Esophagus (tissue), 2 donors: Measurements from ENCODE around the gene TNFRSF4. TPM values are rescaled to one million over a fixed set of nuclear protein-coding genes. Genes with fewer than 3 reads are reported as not detected.

Experiments used
- H3K27ac ChIP-seq, 2 donors: one replicate each; pipeline ENCODE4 v1.5.1; 2013; ENCODE audit warnings: low read depth in 2 of 2, mild to moderate bottlenecking in 2 of 2, inconsistent platforms in 1 of 2, low read length in 1 of 2, moderate library complexity in 1 of 2
- H3K27me3 ChIP-seq, 2 donors: one replicate each; pipeline ENCODE4 v1.6.1; 2013; ENCODE audit warnings: low read length in 2 of 2, control low read depth in 1 of 2, mild to moderate bottlenecking in 1 of 2; ENCODE audit not compliant: insufficient read depth in 2 of 2, control insufficient read depth in 1 of 2
- H3K36me3 ChIP-seq, 2 donors: one replicate each; pipeline ENCODE4 v1.6.1; 2013; ENCODE audit warnings: low read length in 1 of 2; ENCODE audit not compliant: control insufficient read depth in 2 of 2, insufficient read depth in 2 of 2
- H3K4me1 ChIP-seq, 2 donors: one replicate each; pipeline ENCODE4 v1.6.1; 2013; ENCODE audit warnings: low read length in 1 of 2; ENCODE audit not compliant: control insufficient read depth in 2 of 2, insufficient read depth in 2 of 2
- H3K4me3 ChIP-seq, 2 donors: one replicate each; pipeline ENCODE4 v1.5.1; 2013; ENCODE audit warnings: low read length in 2 of 2, mild to moderate bottlenecking in 2 of 2, low read depth in 1 of 2, moderate library complexity in 1 of 2
- H3K9me3 ChIP-seq, 2 donors: one replicate each; pipeline ENCODE4 v1.6.1; 2013; ENCODE audit warnings: mild to moderate bottlenecking in 2 of 2, low read depth in 1 of 2, low read length in 1 of 2, moderate library complexity in 1 of 2; ENCODE audit not compliant: control insufficient read depth in 2 of 2, insufficient read depth in 1 of 2
- WGBS, 2 donors: extraction: QIAGEN DNeasy Blood & Tissue Kit; methylation state at CpG; one replicate each; pipeline ENCODE4 v1.1.7; 2013; 5-methylcytosine and 5-hydroxymethylcytosine counted together
- polyA plus RNA-seq, 2 donors: library from polyadenylated mRNA; stranded (reverse); fragments of 200-250 nt; gene quantifications; one replicate each; pipeline ENCODE4 v1.2.3, GENCODE V29; 2013
- donor health status: healthy with polysubstance abuse.
- donor health status: Bipolar disorder and iron deficiency.

Gene TNFRSF4
- polyA plus RNA-seq, 2 donors, result 0.73 to 1.1 TPM

DNA sequence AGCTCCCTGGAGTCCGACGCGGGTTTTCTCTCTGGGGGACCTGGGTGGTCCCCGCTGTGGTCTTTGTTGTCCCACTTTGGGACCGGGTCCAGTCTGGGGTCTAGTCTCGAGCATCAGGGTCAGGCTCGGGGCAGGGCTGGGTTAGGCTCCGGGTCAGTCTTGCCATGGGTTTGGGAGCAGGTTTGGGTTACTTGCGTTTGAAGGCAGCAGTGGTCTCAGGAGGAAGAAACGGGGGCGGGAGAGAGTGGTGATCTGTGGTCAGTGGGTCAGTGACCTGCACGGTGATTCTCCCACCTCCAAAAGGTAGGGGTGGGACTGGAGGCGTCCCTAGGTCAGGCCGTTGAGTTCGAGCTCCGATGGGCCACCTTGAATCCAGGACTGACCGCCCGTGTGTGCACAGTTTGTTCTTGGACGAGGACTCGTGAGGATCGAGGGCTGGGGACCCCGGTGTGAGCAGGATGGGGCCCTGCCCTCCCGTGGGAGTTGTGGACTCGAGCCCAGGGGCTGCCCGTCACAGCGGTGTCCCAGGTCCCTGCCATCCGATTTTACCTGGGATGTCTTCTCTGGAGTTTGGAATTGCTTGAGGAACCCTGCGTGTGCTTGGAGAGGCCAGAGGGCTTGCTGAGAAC, 20.3 kb upstream of the TNFRSF4 start:
- Histone ChIP-seq H3K27ac (no peak overlapping the region), H3K36me3 (peaks cover 0 to 5% of the 10 kb centered on the region in 2 donors), H3K9me3 (peaks cover 0 to 2% of the 10 kb centered on the region in 2 donors), H3K27me3 (no peaks in the 10 kb centered on the region), H3K4me1 (peaks cover 4 to 40% of the 10 kb centered on the region in 2 donors), H3K4me3 (no peak overlapping the region)
- 91% methylated on average over 28 of the region's 28 CpGs for WGBS, 2 donors

DNA sequence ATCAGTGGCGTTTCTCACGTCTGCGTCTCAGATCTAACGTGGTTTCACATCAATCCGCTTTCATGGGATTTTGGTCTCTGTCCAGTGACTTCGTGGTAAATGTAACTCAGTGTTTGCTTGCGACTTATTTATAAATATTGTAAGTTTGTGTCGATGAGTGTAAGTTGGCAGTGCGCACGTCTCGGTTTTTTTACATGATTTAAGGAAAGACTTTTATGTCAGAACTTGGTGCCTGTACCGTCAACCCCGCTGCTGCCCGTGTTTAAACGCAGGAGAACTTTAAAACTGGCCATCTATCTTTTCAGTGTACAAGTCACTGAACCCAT, 19.6 kb upstream of the TNFRSF4 start:
- 93 to 94% methylated on average over 15 of the region's 15 CpGs for WGBS, 2 donors
- Histone ChIP-seq H3K4me1 (peaks cover 4 to 38% of the 10 kb centered on the region in 2 donors), H3K4me3 (no peak overlapping the region)

DNA sequence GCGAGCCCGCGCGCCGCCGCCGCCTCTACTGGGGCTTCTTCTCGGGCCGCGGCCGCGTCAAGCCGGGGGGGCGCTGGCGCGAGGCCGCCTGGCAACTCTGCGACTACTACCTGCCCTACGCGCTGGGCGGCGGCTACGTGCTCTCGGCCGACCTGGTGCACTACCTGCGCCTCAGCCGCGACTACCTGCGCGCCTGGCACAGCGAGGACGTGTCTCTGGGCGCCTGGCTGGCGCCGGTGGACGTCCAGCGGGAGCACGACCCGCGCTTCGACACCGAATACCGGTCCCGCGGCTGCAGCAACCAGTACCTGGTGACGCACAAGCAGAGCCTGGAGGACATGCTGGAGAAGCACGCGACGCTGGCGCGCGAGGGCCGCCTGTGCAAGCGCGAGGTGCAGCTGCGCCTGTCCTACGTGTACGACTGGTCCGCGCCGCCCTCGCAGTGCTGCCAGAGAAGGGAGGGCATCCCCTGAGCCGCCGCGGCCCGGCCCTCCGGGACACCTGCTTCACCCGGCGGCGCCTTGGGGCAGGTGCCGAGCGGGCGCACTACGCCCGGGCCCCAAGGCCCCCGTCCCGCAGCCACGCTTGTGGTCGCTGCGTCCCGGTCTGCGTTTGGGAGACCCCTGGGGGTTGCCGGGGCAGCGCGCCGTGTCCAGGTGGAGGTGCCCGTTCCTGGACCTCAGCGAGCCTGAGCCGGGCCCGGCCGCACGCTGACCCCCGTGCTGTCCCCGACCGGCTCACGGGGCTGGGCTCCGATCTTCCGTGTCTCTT, 19.0 kb upstream of the TNFRSF4 start:
- Histone ChIP-seq H3K9me3 (no peaks in the 10 kb centered on the region), H3K27ac (peak overlapping the region in 1 of 2 donors; percentile 42), H3K4me3 (peak overlapping the region; percentile 35 to 39), H3K36me3 (peaks cover 6 to 14% of the 10 kb centered on the region in 2 donors), H3K27me3 (no peaks in the 10 kb centered on the region), H3K4me1 (peaks cover 4 to 33% of the 10 kb centered on the region in 2 donors)
- WGBS, 2 donors, result 83 to 87% methylated on average over 90 to 98 of the region's 98 CpGs

More for the DNA sequence above, 19.6 kb upstream of the TNFRSF4 start:
- no peaks in the 10 kb centered on the region for H3K27me3 ChIP-seq
- peaks cover under 1 to 9% of the 10 kb centered on the region in 2 donors for H3K36me3 ChIP-seq
- H3K27ac ChIP-seq, result no peak overlapping the region
- H3K9me3 ChIP-seq, result no peaks in the 10 kb centered on the region

DNA sequence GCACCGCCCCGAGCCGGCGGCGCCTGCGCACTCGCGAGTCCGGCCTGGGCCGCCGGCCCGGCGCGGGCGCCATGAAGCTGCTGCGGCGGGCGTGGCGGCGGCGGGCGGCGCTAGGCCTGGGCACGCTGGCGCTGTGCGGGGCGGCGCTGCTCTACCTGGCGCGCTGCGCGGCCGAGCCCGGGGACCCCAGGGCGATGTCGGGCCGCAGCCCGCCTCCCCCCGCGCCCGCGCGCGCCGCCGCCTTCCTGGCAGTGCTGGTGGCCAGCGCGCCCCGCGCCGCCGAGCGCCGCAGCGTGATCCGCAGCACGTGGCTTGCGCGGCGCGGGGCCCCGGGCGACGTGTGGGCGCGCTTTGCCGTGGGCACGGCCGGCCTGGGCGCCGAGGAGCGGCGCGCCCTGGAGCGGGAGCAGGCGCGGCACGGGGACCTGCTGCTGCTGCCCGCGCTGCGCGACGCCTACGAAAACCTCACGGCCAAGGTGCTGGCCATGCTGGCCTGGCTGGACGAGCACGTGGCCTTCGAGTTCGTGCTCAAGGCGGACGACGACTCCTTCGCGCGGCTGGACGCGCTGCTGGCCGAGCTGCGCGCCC, 18.3 kb upstream of the TNFRSF4 start, which contains the start of gene B3GALT6:
TSS of gene B3GALT6 (plus strand) at position 30 of the 588 bp plus-strand sequence. CDS start at position 72, 42 bp downstream.
- Histone ChIP-seq H3K36me3 (peaks cover 9 to 21% of the 10 kb centered on the region in 2 donors), H3K4me3 (peak within 1 kb of the TSS; percentile 88 to 91), H3K27me3 (no peaks in the 10 kb centered on the region), H3K9me3 (no peaks in the 10 kb centered on the region), H3K4me1 (peaks cover 4 to 31% of the 10 kb centered on the region in 2 donors), H3K27ac (peak within 1 kb of the TSS; percentile 89 to 97)
- WGBS, 2 donors, result 8 to 12% methylated on average over 43 to 100 of the region's 100 CpGs

DNA sequence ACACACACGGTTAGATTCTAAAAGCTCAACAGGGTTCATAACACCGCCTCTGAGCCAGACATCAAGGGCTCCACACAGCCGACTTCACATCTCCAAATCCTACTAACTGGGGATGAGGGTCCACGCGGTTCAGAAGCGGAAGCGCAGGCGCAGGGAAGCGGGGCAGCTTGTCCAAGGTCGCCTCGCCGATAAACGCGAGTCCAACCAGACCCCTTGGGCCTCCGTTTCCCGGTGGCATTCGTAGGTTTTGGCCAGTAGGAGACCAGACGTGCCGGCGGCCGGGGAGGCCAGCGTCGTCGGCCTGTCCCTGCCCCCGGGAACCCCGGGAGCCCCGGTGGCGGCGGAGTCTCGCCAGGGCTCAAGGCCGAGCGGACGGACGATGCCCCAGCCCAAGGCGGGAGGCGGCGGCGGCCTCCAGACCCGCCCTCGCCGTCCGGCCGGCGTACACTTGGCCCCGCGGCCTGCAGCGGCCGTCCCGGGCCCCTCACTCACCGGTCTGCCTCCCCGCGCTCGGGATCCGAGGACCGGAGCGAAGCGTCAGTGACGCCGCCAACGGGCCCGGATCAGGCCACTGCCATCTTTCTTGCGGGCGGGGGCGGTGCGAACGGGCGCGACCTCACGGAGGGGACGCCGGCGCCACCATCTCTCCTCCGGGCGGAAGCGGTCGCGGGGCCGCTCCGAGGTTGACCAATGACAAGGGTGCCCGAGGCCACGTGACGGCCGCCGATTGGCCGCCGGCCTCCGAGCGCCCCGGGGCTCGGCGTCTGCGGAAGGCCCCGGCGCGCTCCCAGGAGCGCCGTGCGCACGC, 17.7 kb upstream of the TNFRSF4 start, which contains the start of gene SDF4:
TSS of gene SDF4 (minus strand) at position 602 of the 808 bp plus-strand sequence. CDS start 3,229 bp downstream, outside the sequence.
- Histone ChIP-seq H3K4me3 (peak within 1 kb of the TSS; percentile 88 to 91), H3K9me3 (no peaks in the 10 kb centered on the region), H3K4me1 (peaks cover 4 to 29% of the 10 kb centered on the region in 2 donors), H3K27ac (peak within 1 kb of the TSS; percentile 89 to 97), H3K27me3 (no peaks in the 10 kb centered on the region), H3K36me3 (peaks cover 9 to 27% of the 10 kb centered on the region in 2 donors)
- 0 to 1% methylated on average over 91 to 99 of the region's 99 CpGs for WGBS, 2 donors

DNA sequence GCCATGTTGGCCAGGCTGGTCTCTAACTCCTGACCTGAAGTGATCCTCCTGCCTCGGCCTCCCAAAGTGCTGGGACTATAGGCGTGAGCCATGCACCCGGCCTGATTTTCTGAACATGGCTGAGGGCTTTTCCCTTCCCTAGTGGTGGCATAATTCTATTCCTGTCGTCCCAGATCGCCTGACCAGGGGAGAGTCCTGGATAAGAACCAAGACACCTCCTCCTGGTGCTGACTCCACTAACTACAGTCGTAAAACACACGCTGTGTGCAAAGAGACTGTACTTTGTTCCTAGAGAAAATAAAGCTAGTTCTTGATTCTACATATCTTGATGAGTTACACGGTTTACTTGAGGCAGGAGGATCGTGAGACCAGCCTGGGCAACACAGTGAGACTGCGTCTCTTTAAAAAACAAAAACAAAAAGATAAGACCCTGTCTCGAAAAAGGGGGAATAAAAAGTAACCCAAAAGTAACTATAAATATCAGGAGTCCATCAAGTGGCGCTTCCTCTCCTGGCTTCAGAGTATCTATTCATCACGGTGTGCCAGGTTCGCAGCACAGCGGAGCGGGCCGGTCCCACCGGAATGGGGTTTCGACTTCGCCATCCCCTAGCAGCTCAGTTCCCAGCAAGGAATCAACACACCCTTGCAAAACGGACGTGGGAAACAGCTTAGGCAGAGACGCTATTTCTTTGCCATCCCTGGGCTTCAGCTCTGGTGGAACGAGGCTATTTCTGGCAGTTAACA, 16.9 kb upstream of the TNFRSF4 start:
- WGBS, 2 donors, result 12% methylated on average over 24 of the region's 24 CpGs
- Histone ChIP-seq H3K4me1 (peaks cover 4 to 29% of the 10 kb centered on the region in 2 donors), H3K9me3 (no peaks in the 10 kb centered on the region), H3K27me3 (no peaks in the 10 kb centered on the region), H3K4me3 (peak overlapping the region; percentile 88 to 91), H3K36me3 (peaks cover 9 to 33% of the 10 kb centered on the region in 2 donors), H3K27ac (peak overlapping the region; percentile 89 to 97)

DNA sequence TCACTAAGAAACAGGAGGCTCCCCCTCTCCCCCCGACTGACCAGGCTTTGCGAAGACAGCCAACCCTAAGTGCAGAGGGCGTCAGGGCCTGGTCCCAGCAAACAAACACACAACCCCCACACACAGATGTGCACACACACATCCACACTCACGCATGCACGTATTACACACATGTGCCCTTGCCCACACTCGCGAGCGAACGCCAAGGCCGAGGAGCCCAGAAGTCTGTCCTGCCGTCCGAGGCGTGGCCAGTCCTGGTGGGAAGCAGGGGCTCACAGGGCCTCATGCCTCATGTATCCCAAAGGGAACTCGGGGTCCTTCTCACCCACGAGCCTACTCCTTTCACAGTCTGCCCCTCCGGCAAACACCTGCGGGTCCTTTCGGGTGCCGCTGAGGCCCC, 15.8 kb upstream of the TNFRSF4 start:
- Histone ChIP-seq H3K9me3 (no peaks in the 10 kb centered on the region), H3K27ac (no peak overlapping the region), H3K36me3 (peaks cover 12 to 41% of the 10 kb centered on the region in 2 donors), H3K27me3 (no peaks in the 10 kb centered on the region), H3K4me1 (peaks cover 8 to 39% of the 10 kb centered on the region in 2 donors), H3K4me3 (no peak overlapping the region)
- WGBS, 2 donors, result 90 to 93% methylated on average over 19 of the region's 19 CpGs

DNA sequence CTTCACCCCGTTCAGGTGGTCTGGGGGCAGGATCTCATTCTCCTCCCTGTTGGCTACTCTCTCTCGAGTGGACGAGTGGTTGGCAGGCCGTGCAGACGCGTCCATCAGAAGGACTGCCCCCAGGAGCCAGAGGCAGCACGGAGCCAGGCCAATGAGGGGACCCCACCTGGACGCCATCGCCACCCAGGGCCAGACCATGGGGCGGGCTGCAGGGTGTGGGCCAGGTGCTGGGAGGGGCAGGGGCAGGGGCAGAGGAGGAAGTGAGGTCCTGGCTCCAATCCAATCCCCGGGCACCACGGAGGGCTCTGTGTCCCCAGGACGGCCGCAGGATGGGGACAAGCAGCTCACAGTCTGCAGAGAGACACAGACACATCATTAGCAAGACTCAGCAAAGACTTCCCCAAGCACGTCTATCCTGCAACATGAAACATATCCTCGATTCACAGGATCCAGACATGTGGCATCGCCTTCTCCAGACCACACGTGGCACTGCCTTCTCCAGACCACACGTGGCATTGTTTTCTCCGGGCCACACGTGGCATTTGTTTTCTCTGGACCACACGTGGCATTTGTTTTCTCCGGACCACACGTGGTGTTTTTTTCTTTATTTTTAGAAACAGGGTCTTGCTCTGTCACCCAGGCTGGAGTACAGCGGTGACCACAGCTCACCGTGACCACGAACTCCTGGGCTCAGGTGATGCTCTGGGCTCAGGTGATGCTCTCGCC, 14.8 kb upstream of the TNFRSF4 start:
- Histone ChIP-seq H3K9me3 (no peaks in the 10 kb centered on the region), H3K4me3 (no peak overlapping the region), H3K27ac (no peak overlapping the region), H3K27me3 (no peaks in the 10 kb centered on the region), H3K36me3 (peaks cover 12 to 47% of the 10 kb centered on the region in 2 donors), H3K4me1 (peaks cover 8 to 39% of the 10 kb centered on the region in 2 donors)
- WGBS, 2 donors, result 87 to 89% methylated on average over 28 of the region's 28 CpGs
